ENCODE measurements around the gene S100A7A.

DNA sequence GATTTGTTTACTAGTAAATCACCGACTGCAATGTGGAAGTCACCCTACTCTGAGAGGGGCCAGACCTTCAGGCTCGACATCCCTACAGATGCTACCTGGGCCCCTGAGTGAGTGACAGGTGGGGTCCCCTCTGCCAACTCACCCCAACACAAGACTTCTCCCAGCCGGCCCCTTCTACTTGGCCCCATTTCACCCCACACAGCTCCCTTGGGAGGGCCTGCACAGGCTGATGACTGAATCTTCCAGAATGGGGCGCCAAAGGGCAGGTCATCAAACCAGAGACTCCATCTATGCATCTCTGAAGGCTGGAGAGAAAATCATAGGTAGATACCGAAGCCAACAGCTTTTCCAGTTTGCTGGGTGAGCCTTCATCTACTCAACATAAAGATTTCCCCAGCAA lies 16.1 kb upstream of the S100A7A start:
- TF ChIP-seq CTCF (IDR thresholded peaks at IDR 0.05; ENCODE audit: insufficient read depth, low read depth, low read length) (no peak), EZH2 (IDR thresholded peaks at IDR 0.05; ENCODE audit: insufficient read depth, low read length) (no peak)
